Measurements from ENCODE around the gene BNIP5.

GRCh38 chr6:36340306-36340617, 3.6 kb upstream of the BNIP5 start:
- TF ChIP-seq ZFX (CRISPR knock-in tag; IDR thresholded peaks at IDR 0.05; ENCODE audit: low read depth), result no peak
- TF ChIP-seq U2AF1 (optimal IDR thresholded peaks at IDR 0.05; ENCODE audit: low read depth, low read length), result no peak
- no peak for TF ChIP-seq ZNF263 (CRISPR knock-in tag; IDR thresholded peaks at IDR 0.05)
- no peak for TF ChIP-seq SIN3A (IDR thresholded peaks at IDR 0.05; ENCODE audit: borderline replicate concordance, low read depth, low read length)
- TF ChIP-seq, protein P1, sequence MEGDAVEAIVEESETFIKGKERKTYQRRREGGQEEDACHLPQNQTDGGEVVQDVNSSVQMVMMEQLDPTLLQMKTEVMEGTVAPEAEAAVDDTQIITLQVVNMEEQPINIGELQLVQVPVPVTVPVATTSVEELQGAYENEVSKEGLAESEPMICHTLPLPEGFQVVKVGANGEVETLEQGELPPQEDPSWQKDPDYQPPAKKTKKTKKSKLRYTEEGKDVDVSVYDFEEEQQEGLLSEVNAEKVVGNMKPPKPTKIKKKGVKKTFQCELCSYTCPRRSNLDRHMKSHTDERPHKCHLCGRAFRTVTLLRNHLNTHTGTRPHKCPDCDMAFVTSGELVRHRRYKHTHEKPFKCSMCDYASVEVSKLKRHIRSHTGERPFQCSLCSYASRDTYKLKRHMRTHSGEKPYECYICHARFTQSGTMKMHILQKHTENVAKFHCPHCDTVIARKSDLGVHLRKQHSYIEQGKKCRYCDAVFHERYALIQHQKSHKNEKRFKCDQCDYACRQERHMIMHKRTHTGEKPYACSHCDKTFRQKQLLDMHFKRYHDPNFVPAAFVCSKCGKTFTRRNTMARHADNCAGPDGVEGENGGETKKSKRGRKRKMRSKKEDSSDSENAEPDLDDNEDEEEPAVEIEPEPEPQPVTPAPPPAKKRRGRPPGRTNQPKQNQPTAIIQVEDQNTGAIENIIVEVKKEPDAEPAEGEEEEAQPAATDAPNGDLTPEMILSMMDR (CRISPR knock-in tag; IDR thresholded peaks at IDR 0.05), result no peak
- TF ChIP-seq ZNF317 (CRISPR knock-in tag; IDR thresholded peaks at IDR 0.05), result no peak
- TF ChIP-seq RAD21 (CRISPR knock-in tag; IDR thresholded peaks at IDR 0.05), result no peak
- TF ChIP-seq GABPA (IDR thresholded peaks at IDR 0.05; ENCODE audit: low read depth, low read length), result no peak
- no peak for TF ChIP-seq GABPA (CRISPR knock-in tag; IDR thresholded peaks at IDR 0.05; ENCODE audit: low read depth)
- no peak for TF ChIP-seq ZNF24 (IDR thresholded peaks at IDR 0.05)
- no peak for TF ChIP-seq MAZ (IDR thresholded peaks at IDR 0.05; ENCODE audit: borderline replicate concordance, low read depth, low read length)
- TF ChIP-seq MAZ (CRISPR knock-in tag; IDR thresholded peaks at IDR 0.05; ENCODE audit: low read depth), result no peak

Data from HepG2 (cell line).